ENCODE data around the gene EFTUD2.

DNA sequence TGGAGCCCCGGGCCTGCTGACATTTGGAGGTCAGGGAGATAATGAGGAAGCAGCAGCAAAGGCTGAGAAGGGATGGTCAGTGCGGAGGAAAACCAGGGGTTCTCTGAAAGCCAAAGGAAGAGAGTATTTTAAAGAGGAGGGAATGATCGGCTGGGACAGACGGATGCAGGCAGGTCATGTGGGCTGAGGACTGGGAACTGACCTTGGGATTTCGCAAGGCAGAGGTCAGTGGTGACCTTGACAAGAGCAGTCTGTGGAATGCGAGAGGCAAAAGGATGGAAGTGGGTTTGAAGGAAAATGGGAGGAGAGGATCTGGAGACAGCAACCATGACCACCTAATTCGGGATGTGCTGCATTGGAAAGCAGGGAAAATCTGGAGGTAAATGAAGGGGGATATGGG, 10.2 kb downstream of the EFTUD2 start:
- TF ChIP-seq, protein P1, sequence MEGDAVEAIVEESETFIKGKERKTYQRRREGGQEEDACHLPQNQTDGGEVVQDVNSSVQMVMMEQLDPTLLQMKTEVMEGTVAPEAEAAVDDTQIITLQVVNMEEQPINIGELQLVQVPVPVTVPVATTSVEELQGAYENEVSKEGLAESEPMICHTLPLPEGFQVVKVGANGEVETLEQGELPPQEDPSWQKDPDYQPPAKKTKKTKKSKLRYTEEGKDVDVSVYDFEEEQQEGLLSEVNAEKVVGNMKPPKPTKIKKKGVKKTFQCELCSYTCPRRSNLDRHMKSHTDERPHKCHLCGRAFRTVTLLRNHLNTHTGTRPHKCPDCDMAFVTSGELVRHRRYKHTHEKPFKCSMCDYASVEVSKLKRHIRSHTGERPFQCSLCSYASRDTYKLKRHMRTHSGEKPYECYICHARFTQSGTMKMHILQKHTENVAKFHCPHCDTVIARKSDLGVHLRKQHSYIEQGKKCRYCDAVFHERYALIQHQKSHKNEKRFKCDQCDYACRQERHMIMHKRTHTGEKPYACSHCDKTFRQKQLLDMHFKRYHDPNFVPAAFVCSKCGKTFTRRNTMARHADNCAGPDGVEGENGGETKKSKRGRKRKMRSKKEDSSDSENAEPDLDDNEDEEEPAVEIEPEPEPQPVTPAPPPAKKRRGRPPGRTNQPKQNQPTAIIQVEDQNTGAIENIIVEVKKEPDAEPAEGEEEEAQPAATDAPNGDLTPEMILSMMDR (IDR thresholded peaks at IDR 0.05) = no peak
- TF ChIP-seq POLR2A (IDR thresholded peaks at IDR 0.05) = no peak
